Measurements from ENCODE around the gene MKRN2. TPM values are rescaled to one million over a fixed set of nuclear protein-coding genes. Genes with fewer than 3 reads are reported as not detected.

The MKRN2 gene
- total and polyA plus RNA-seq, 2 of the 13 experiments (the other 11 are each of a cell fraction or from before 2014, with no cell fraction given) = 25.5 to 34.3 TPM

DNA sequence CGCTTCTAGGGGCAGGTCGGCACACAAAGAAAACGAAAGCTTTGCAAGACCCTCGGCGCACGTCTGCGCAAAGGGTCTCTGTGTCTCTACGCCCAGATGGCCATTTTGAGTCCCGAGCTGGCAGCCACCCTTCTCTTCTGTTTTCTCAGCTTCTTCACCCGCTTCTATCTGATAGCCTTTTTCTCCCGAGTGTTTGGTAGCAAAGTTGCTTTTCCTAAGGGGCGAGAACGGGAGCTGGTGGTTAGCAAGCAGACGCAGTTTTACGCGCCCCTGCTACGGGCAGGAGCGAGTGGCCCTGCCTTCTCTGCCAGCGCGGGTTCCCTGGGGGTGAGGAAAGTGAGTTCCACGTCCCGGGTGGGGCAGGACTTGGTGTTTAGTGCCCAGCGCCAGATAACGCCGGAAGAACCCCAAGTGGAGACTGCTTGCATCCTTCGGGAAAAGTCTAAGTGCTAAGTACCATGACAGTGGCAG lies 2.9 kb upstream of the MKRN2 start (continued):
- TF ChIP-seq, protein P1, sequence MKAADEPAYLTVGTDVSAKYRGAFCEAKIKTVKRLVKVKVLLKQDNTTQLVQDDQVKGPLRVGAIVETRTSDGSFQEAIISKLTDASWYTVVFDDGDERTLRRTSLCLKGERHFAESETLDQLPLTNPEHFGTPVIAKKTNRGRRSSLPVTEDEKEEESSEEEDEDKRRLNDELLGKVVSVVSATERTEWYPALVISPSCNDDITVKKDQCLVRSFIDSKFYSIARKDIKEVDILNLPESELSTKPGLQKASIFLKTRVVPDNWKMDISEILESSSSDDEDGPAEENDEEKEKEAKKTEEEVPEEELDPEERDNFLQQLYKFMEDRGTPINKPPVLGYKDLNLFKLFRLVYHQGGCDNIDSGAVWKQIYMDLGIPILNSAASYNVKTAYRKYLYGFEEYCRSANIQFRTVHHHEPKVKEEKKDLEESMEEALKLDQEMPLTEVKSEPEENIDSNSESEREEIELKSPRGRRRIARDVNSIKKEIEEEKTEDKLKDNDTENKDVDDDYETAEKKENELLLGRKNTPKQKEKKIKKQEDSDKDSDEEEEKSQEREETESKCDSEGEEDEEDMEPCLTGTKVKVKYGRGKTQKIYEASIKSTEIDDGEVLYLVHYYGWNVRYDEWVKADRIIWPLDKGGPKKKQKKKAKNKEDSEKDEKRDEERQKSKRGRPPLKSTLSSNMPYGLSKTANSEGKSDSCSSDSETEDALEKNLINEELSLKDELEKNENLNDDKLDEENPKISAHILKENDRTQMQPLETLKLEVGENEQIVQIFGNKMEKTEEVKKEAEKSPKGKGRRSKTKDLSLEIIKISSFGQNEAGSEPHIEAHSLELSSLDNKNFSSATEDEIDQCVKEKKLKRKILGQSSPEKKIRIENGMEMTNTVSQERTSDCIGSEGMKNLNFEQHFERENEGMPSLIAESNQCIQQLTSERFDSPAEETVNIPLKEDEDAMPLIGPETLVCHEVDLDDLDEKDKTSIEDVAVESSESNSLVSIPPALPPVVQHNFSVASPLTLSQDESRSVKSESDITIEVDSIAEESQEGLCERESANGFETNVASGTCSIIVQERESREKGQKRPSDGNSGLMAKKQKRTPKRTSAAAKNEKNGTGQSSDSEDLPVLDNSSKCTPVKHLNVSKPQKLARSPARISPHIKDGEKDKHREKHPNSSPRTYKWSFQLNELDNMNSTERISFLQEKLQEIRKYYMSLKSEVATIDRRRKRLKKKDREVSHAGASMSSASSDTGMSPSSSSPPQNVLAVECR (CRISPR knock-in tag; IDR thresholded peaks at IDR 0.05; ENCODE audit: borderline replicate concordance) = peak; percentile 39; the same call in 1 of the 2 replicates
- TF ChIP-seq NCOA1 (CRISPR knock-in tag; IDR thresholded peaks at IDR 0.05) (no peak), ARID2 (CRISPR knock-in tag; IDR thresholded peaks at IDR 0.05; ENCODE audit: borderline replicate concordance) (0 out of 2 replicates have a peak, but pooled peaks have one; percentile 47), GPN1 (CRISPR knock-in tag; IDR thresholded peaks at IDR 0.05; ENCODE audit: borderline replicate concordance) (no peak), NRL (CRISPR knock-in tag; IDR thresholded peaks at IDR 0.05; ENCODE audit: borderline replicate concordance) (0 out of 2 replicates have a peak, but pooled peaks have one; percentile 36), KMT2A (CRISPR knock-in tag; IDR thresholded peaks at IDR 0.05) (0 out of 2 replicates have a peak, but pooled peaks have one; percentile 46), HNRNPL (IDR thresholded peaks at IDR 0.05; ENCODE audit: low read depth, low read length) (0 out of 2 replicates have a peak, but pooled peaks have one; percentile 31), NR2F6 (IDR thresholded peaks at IDR 0.05) (no peak), NR2F6 (CRISPR knock-in tag; IDR thresholded peaks at IDR 0.05) (no peak), ZNF326 (CRISPR knock-in tag; IDR thresholded peaks at IDR 0.05; ENCODE audit: borderline replicate concordance) (no peak), YY1 (IDR thresholded peaks at IDR 0.05; ENCODE audit: insufficient read depth, insufficient replicate concordance, low read depth, low read length) (peak; percentile 58), ZNF784 (CRISPR knock-in tag; IDR thresholded peaks at IDR 0.05; ENCODE audit: borderline replicate concordance) (no peak), ZNF841 (CRISPR knock-in tag; IDR thresholded peaks at IDR 0.05; ENCODE audit: borderline replicate concordance) (no peak), ZNF460 (CRISPR knock-in tag; IDR thresholded peaks at IDR 0.05; ENCODE audit: borderline replicate concordance) (no peak), GATAD1 (CRISPR knock-in tag; IDR thresholded peaks at IDR 0.05) (0 out of 2 replicates have a peak, but pooled peaks have one; percentile 15), HMGXB4 (CRISPR knock-in tag; IDR thresholded peaks at IDR 0.05; ENCODE audit: borderline replicate concordance in 1 of 2, low read depth in 1 of 2) (peak in 1 of 2 experiments; percentile 60; a peak in 1 of 4 replicates), KAT7 (CRISPR knock-in tag; IDR thresholded peaks at IDR 0.05; ENCODE audit: borderline replicate concordance) (no peak), RARA (CRISPR knock-in tag; IDR thresholded peaks at IDR 0.05) (no peak), ZBTB7A (CRISPR knock-in tag; IDR thresholded peaks at IDR 0.05) (0 out of 2 replicates have a peak, but pooled peaks have one; percentile 47), ELF3 (CRISPR knock-in tag; IDR thresholded peaks at IDR 0.05) (no peak), TEAD3 (CRISPR knock-in tag; optimal IDR thresholded peaks at IDR 0.05; ENCODE audit: borderline replicate concordance) (no peak), HMG20B (CRISPR knock-in tag; conservative IDR thresholded peaks at IDR 0.05) (no peak)
- TF ChIP-seq, protein P2, sequence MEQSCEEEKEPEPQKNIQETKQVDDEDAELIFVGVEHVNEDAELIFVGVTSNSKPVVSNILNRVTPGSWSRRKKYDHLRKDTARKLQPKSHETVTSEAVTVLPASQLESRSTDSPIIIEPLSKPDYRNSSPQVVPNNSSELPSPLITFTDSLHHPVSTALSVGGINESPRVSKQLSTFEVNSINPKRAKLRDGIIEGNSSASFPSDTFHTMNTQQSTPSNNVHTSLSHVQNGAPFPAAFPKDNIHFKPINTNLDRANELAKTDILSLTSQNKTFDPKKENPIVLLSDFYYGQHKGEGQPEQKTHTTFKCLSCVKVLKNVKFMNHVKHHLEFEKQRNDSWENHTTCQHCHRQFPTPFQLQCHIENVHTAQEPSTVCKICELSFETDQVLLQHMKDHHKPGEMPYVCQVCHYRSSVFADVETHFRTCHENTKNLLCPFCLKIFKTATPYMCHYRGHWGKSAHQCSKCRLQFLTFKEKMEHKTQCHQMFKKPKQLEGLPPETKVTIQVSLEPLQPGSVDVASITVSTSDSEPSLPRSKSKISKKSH (CRISPR knock-in tag; IDR thresholded peaks at IDR 0.05; ENCODE audit: borderline replicate concordance) = 0 out of 2 replicates have a peak, but pooled peaks have one; percentile 48
